HEK293 (cell line): ENCODE data around the gene TRAF4.

Source experiments
- BCL11B ChIP-seq: fragments of 450-650 bp; formaldehyde crosslinking; IDR thresholded peaks from 2 replicates; pipeline ENCODE4 v1.5.1; 2016; ENCODE audit warnings: low read depth, missing biosample characterization, missing genetic modification characterization
- GLI2 ChIP-seq: fragments of 450-650 bp; formaldehyde crosslinking; IDR thresholded peaks from 2 replicates; pipeline ENCODE4; 2017; ENCODE audit warnings: missing biosample characterization, missing genetic modification characterization, low read depth, borderline replicate concordance
- GLIS2 ChIP-seq: fragments of 450-650 bp; formaldehyde crosslinking; IDR thresholded peaks from 2 replicates; pipeline ENCODE4 v1.5.1; 2016; ENCODE audit warnings: missing biosample characterization, missing genetic modification characterization
- KLF9 ChIP-seq: fragments of 450-650 bp; formaldehyde crosslinking; IDR thresholded peaks from 2 replicates; pipeline ENCODE4 v1.5.1; 2016; ENCODE audit warnings: missing biosample characterization, missing genetic modification characterization, low read depth
- MZF1 ChIP-seq: fragments of 450-650 bp; formaldehyde crosslinking; IDR thresholded peaks from 2 replicates; pipeline ENCODE4 v1.5.1; 2017; ENCODE audit warnings: missing biosample characterization, missing genetic modification characterization, borderline replicate concordance
- SALL2 ChIP-seq: fragments of 450-650 bp; formaldehyde crosslinking; IDR thresholded peaks from 2 replicates; pipeline ENCODE4 v1.5.0; 2017; ENCODE audit warnings: missing biosample characterization, mild to moderate bottlenecking, missing genetic modification characterization, borderline replicate concordance
- SP3 ChIP-seq: fragments of 450-650 bp; formaldehyde crosslinking; IDR thresholded peaks from 2 replicates; pipeline ENCODE4 v1.5.1; 2016; ENCODE audit warnings: missing biosample characterization, missing genetic modification characterization
- ZBTB1 ChIP-seq: fragments of 450-650 bp; formaldehyde crosslinking; IDR thresholded peaks from 2 replicates; pipeline ENCODE4 v1.5.1; 2016; ENCODE audit warnings: missing biosample characterization, missing genetic modification characterization
- ZEB2 ChIP-seq: fragments of 450-650 bp; formaldehyde crosslinking; IDR thresholded peaks from 2 replicates; pipeline ENCODE4 v1.5.1; 2016; ENCODE audit warnings: missing biosample characterization, missing genetic modification characterization
- ZNF23 ChIP-seq: fragments of 450-650 bp; formaldehyde crosslinking; IDR thresholded peaks from 2 replicates; pipeline ENCODE4 v1.5.1; 2016; ENCODE audit warnings: missing biosample characterization, missing genetic modification characterization, borderline replicate concordance
- ZNF24 ChIP-seq: fragments of 450-650 bp; formaldehyde crosslinking; IDR thresholded peaks from 2 replicates; pipeline ENCODE4 v1.5.1; 2016; ENCODE audit warnings: missing biosample characterization, missing genetic modification characterization
- ZNF248 ChIP-seq: fragments of 450-650 bp; formaldehyde crosslinking; IDR thresholded peaks from 2 replicates; pipeline ENCODE4 v1.5.1; 2017; ENCODE audit warnings: missing biosample characterization, missing genetic modification characterization
- ZNF341 ChIP-seq: fragments of 450-650 bp; formaldehyde crosslinking; IDR thresholded peaks from 2 replicates; pipeline ENCODE4; 2016; ENCODE audit warnings: low read depth, missing biosample characterization, missing genetic modification characterization
- ZNF416 ChIP-seq: fragments of 450-650 bp; formaldehyde crosslinking; IDR thresholded peaks from 2 replicates; pipeline ENCODE4 v1.5.1; 2016; ENCODE audit warnings: missing biosample characterization, missing genetic modification characterization
- ZNF521 ChIP-seq: fragments of 450-650 bp; formaldehyde crosslinking; IDR thresholded peaks from 2 replicates; pipeline ENCODE4 v1.5.1; 2017; ENCODE audit warnings: missing biosample characterization, mild to moderate bottlenecking, missing genetic modification characterization
- ZNF529 ChIP-seq: fragments of 450-650 bp; formaldehyde crosslinking; IDR thresholded peaks from 2 replicates; pipeline ENCODE4 v1.5.1; 2017; ENCODE audit warnings: missing genetic modification characterization, missing biosample characterization; ENCODE audit not compliant: insufficient replicate concordance
- ZNF544 ChIP-seq: fragments of 450-650 bp; formaldehyde crosslinking; IDR thresholded peaks from 2 replicates; pipeline ENCODE4 v1.5.0; 2017; ENCODE audit warnings: missing biosample characterization, missing genetic modification characterization
- ZNF623 ChIP-seq: fragments of 450-650 bp; formaldehyde crosslinking; IDR thresholded peaks from 2 replicates; pipeline ENCODE4 v1.5.1; 2016; ENCODE audit warnings: missing biosample characterization, missing genetic modification characterization
- ZNF670 ChIP-seq: fragments of 450-650 bp; formaldehyde crosslinking; IDR thresholded peaks from 2 replicates; pipeline ENCODE4 v1.5.1; 2016; ENCODE audit warnings: missing biosample characterization, missing genetic modification characterization, low read depth
- TF ChIP-seq, protein P1 (sequence below): fragments of 450-650 bp; formaldehyde crosslinking; IDR thresholded peaks from 2 replicates; pipeline ENCODE4 v1.5.1; 2016; ENCODE audit warnings: missing biosample characterization, missing genetic modification characterization
- TF ChIP-seq, protein P2 (sequence below): fragments of 450-650 bp; formaldehyde crosslinking; conservative IDR thresholded peaks from 2 replicates; pipeline ENCODE4 v1.5.1; 2016; ENCODE audit warnings: low read depth, missing biosample characterization, missing genetic modification characterization
- TF ChIP-seq, protein P3 (sequence below): fragments of 450-650 bp; formaldehyde crosslinking; IDR thresholded peaks from 2 replicates; pipeline ENCODE4 v1.5.1; 2017; ENCODE audit warnings: missing biosample characterization, missing genetic modification characterization
- TF ChIP-seq, protein P4 (sequence below): fragments of 450-650 bp; formaldehyde crosslinking; optimal IDR thresholded peaks from 2 replicates; pipeline ENCODE3; 2016; ENCODE audit warnings: missing biosample characterization, mild to moderate bottlenecking, missing genetic modification characterization
- TF ChIP-seq, protein P5 (sequence below): IDR thresholded peaks from 2 replicates; pipeline ENCODE4 v1.6.1; 2011; ENCODE audit warnings: mild to moderate bottlenecking, low read depth, low read length, borderline replicate concordance
- TF ChIP-seq, protein P6 (sequence below): fragments of 450-650 bp; formaldehyde crosslinking; IDR thresholded peaks from 2 replicates; pipeline ENCODE4 v1.5.1; 2016; ENCODE audit warnings: missing biosample characterization, missing genetic modification characterization

Gene TRAF4

DNA sequence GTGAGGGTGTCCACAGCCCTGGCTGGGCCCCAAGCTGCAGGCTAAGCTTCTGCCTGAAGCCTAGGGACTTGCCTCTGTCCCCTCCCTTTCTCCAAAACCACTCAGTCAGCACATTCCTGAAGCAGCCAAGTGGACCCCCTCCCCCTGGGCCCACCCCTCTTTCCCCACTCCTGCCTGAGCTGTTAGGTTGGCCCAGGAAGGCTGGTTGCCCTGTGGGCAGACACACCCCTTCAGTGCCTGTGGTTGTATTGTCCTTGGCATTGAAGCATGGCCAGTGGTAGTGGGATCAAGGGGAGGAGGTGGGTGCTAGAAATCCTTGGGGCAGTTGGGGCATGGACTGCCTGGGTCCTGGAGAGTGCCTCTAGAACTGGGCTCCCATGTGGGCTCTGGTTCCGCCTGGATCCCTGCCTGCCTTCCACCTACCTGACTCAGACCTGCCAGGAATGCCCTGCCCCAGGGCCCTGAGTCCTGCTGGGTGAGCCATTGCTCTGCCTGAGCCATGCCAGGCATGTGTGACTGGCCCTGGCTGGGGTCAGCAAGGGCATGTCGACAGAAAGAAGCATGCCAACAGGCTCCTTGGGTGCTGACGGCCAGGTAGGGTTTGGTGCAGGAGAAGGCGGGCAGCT is 2.1 kb downstream of the TRAF4 start (continued):
- TF ChIP-seq, protein P1, sequence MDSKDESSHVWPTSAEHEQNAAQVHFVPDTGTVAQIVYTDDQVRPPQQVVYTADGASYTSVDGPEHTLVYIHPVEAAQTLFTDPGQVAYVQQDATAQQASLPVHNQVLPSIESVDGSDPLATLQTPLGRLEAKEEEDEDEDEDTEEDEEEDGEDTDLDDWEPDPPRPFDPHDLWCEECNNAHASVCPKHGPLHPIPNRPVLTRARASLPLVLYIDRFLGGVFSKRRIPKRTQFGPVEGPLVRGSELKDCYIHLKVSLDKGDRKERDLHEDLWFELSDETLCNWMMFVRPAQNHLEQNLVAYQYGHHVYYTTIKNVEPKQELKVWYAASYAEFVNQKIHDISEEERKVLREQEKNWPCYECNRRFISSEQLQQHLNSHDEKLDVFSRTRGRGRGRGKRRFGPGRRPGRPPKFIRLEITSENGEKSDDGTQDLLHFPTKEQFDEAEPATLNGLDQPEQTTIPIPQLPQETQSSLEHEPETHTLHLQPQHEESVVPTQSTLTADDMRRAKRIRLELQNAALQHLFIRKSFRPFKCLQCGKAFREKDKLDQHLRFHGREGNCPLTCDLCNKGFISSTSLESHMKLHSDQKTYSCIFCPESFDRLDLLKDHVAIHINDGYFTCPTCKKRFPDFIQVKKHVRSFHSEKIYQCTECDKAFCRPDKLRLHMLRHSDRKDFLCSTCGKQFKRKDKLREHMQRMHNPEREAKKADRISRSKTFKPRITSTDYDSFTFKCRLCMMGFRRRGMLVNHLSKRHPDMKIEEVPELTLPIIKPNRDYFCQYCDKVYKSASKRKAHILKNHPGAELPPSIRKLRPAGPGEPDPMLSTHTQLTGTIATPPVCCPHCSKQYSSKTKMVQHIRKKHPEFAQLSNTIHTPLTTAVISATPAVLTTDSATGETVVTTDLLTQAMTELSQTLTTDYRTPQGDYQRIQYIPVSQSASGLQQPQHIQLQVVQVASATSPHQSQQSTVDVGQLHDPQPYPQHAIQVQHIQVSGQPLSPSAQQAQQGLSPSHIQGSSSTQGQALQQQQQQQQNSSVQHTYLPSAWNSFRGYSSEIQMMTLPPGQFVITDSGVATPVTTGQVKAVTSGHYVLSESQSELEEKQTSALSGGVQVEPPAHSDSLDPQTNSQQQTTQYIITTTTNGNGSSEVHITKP (tag by site-specific recombination): peak; percentile 27; the same call in 1 of the 2 replicates
- TF ChIP-seq SALL2 (tag by site-specific recombination) (no peak), ZNF248 (tag by site-specific recombination) (no peak), ZNF341 (tag by site-specific recombination) (0 out of 2 replicates have a peak, but pooled peaks have one; percentile 5), ZNF416 (tag by site-specific recombination) (no peak), SP3 (no peak), ZNF521 (tag by site-specific recombination) (no peak), ZNF23 (no peak), BCL11B (tag by site-specific recombination) (no peak), GLIS2 (tag by site-specific recombination) (no peak), ZNF623 (tag by site-specific recombination) (no peak), ZNF24 (tag by site-specific recombination) (no peak), ZNF529 (tag by site-specific recombination) (no peak), KLF9 (tag by site-specific recombination) (no peak; the same call in 1 of the 2 replicates), ZNF544 (tag by site-specific recombination) (no peak), MZF1 (tag by site-specific recombination) (no peak), ZEB2 (tag by site-specific recombination) (no peak), GLI2 (no peak), ZNF670 (tag by site-specific recombination) (no peak), ZBTB1 (tag by site-specific recombination) (no peak)
- TF ChIP-seq, protein P2, sequence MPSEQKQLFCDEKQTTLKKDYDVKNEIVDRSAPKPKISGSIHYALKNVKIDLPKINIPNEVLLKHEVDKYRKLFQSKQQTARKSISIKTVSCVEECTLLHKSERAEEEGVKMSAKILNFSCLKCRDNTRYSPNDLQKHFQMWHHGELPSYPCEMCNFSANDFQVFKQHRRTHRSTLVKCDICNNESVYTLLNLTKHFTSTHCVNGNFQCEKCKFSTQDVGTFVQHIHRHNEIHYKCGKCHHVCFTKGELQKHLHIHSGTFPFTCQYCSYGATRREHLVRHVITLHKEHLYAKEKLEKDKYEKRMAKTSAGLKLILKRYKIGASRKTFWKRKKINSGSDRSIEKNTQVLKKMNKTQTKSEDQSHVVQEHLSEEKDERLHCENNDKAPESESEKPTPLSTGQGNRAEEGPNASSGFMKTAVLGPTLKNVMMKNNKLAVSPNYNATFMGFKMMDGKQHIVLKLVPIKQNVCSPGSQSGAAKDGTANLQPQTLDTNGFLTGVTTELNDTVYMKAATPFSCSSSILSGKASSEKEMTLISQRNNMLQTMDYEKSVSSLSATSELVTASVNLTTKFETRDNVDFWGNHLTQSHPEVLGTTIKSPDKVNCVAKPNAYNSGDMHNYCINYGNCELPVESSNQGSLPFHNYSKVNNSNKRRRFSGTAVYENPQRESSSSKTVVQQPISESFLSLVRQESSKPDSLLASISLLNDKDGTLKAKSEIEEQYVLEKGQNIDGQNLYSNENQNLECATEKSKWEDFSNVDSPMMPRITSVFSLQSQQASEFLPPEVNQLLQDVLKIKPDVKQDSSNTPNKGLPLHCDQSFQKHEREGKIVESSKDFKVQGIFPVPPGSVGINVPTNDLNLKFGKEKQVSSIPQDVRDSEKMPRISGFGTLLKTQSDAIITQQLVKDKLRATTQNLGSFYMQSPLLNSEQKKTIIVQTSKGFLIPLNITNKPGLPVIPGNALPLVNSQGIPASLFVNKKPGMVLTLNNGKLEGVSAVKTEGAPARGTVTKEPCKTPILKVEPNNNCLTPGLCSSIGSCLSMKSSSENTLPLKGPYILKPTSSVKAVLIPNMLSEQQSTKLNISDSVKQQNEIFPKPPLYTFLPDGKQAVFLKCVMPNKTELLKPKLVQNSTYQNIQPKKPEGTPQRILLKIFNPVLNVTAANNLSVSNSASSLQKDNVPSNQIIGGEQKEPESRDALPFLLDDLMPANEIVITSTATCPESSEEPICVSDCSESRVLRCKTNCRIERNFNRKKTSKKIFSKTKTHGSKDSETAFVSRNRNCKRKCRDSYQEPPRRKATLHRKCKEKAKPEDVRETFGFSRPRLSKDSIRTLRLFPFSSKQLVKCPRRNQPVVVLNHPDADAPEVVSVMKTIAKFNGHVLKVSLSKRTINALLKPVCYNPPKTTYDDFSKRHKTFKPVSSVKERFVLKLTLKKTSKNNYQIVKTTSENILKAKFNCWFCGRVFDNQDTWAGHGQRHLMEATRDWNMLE (tag by site-specific recombination): no peak
- TF ChIP-seq, protein P3, sequence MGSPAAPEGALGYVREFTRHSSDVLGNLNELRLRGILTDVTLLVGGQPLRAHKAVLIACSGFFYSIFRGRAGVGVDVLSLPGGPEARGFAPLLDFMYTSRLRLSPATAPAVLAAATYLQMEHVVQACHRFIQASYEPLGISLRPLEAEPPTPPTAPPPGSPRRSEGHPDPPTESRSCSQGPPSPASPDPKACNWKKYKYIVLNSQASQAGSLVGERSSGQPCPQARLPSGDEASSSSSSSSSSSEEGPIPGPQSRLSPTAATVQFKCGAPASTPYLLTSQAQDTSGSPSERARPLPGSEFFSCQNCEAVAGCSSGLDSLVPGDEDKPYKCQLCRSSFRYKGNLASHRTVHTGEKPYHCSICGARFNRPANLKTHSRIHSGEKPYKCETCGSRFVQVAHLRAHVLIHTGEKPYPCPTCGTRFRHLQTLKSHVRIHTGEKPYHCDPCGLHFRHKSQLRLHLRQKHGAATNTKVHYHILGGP (tag by site-specific recombination): no peak
- TF ChIP-seq, protein P4, sequence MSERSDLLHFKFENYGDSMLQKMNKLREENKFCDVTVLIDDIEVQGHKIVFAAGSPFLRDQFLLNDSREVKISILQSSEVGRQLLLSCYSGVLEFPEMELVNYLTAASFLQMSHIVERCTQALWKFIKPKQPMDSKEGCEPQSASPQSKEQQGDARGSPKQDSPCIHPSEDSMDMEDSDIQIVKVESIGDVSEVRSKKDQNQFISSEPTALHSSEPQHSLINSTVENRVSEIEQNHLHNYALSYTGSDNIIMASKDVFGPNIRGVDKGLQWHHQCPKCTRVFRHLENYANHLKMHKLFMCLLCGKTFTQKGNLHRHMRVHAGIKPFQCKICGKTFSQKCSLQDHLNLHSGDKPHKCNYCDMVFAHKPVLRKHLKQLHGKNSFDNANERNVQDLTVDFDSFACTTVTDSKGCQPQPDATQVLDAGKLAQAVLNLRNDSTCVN (tag by site-specific recombination): no peak
- TF ChIP-seq, protein P5, sequence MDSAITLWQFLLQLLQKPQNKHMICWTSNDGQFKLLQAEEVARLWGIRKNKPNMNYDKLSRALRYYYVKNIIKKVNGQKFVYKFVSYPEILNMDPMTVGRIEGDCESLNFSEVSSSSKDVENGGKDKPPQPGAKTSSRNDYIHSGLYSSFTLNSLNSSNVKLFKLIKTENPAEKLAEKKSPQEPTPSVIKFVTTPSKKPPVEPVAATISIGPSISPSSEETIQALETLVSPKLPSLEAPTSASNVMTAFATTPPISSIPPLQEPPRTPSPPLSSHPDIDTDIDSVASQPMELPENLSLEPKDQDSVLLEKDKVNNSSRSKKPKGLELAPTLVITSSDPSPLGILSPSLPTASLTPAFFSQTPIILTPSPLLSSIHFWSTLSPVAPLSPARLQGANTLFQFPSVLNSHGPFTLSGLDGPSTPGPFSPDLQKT: no peak
- TF ChIP-seq, protein P6, sequence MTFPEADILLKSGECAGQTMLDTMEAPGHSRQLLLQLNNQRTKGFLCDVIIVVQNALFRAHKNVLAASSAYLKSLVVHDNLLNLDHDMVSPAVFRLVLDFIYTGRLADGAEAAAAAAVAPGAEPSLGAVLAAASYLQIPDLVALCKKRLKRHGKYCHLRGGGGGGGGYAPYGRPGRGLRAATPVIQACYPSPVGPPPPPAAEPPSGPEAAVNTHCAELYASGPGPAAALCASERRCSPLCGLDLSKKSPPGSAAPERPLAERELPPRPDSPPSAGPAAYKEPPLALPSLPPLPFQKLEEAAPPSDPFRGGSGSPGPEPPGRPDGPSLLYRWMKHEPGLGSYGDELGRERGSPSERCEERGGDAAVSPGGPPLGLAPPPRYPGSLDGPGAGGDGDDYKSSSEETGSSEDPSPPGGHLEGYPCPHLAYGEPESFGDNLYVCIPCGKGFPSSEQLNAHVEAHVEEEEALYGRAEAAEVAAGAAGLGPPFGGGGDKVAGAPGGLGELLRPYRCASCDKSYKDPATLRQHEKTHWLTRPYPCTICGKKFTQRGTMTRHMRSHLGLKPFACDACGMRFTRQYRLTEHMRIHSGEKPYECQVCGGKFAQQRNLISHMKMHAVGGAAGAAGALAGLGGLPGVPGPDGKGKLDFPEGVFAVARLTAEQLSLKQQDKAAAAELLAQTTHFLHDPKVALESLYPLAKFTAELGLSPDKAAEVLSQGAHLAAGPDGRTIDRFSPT (tag by site-specific recombination): peak; percentile 62
